GM18508 (cell line): ENCODE measurements around the gene VTI1A.
"Not testable (repeated sequence)": the region's sequence is repeated elsewhere in the genome, so short reads cannot be mapped to it uniquely, and the experiment has no call there.

ENCODE experiments used
- ATAC-seq: cut with Tn5 transposase; IDR thresholded peaks from one replicate; pipeline ENCODE4 v1.9.1; 2021; ENCODE audit warnings: moderate number of reproducible peaks; ENCODE audit not compliant: insufficient read depth, unreplicated experiment

The VTI1A gene

DNA sequence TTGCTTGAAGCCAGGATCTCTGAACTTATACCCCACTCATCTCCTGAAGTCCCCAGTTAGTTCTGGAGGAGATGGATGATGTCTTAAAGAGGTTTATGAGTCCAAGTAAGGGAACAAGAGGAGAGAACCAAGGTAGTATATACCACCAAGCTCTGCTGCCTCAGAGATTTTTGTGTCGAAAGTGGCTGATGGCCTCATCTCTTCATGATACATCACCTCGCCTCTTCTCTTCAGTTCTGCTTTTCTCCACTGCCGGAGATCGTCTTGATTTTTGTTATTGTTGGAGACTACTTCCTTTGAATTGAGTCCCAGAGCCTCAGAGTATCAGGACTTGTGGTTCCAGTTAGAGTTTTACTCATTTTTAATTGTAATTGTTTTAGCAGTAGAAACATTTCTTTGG lies 1.9 kb downstream of the VTI1A start:
- ATAC-seq = no peak

DNA sequence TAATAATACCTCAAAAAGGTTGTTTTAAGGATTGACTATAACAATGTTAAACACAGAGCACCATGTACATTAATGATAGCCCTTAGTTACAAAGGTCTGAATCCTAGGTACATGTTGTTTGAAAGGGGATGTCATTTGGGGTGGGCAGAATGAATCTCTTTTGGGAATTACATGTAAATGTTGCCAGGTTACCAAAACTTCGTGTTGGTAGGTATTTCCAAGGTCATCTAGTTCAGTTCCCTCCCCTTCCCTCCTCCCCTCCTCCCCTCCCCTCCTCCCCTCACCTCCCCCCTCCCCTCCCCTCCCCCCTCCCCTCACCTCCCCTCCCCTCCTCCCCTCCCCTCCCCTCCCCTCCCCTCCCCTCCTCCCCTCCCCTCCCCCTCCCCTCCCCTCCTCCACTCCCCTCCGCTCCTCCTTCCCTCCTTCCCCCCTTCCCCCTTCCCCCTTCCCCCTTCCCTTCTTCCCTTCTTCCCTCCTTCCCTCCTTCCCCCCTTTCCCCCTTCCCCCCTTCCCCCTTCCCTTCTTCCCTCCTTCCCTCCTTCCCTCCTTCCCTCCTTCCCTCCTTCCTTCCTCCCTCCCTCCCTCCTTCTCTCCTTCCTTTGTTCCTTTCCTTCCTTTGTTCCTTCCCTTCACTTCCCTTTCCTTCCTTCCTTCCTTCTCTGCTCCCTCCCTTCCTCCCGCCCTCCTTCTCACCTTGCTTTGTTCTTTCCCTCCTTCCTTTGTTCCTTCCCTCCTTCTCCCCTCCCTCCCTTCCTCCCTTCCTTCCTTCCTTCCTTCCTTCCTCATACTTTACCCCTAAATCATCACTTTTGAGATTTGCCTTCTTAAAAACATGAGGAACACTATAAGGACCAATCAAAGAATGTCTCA lies 8.1 kb downstream of the VTI1A start:
- ATAC-seq = no peak

DNA sequence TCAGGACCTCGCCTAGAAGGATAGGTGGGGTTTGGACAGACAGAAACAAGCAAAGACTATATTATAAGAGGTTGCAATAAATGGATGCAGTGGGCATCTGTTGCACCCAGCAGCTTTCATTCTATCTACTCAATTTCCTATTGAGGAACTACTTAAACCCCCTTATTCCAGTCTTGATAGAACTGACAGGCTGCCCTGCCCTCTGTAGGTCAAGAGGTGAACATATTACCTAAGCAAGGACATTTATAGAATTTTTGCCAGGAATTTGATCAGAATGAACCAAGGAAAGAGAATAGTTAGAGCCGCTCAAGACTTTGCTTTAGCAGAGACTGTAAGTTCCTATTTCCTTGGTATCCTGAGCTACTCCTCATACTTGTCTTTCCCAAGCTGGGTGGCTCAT lies 9.5 kb downstream of the VTI1A start:
- ATAC-seq = no peak

DNA sequence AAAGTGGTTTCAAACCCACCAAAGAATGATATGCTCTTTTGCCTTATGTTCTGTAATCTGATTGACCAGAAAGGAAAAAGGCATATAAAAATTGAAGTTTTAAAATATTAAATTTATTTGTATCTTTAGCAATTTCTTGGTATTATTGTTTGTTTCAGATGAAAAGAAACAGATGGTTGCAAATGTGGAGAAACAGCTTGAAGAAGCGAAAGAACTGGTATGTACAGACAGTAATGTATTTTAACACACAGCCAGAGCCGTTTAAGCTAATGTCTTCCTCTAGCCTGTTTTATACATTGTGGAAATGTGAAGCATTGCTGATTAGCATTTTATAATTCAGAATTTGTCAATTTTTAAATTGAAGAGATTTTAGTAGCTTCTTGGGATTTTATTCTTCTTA lies 13.4 kb downstream of the VTI1A start:
- no peak for ATAC-seq

DNA sequence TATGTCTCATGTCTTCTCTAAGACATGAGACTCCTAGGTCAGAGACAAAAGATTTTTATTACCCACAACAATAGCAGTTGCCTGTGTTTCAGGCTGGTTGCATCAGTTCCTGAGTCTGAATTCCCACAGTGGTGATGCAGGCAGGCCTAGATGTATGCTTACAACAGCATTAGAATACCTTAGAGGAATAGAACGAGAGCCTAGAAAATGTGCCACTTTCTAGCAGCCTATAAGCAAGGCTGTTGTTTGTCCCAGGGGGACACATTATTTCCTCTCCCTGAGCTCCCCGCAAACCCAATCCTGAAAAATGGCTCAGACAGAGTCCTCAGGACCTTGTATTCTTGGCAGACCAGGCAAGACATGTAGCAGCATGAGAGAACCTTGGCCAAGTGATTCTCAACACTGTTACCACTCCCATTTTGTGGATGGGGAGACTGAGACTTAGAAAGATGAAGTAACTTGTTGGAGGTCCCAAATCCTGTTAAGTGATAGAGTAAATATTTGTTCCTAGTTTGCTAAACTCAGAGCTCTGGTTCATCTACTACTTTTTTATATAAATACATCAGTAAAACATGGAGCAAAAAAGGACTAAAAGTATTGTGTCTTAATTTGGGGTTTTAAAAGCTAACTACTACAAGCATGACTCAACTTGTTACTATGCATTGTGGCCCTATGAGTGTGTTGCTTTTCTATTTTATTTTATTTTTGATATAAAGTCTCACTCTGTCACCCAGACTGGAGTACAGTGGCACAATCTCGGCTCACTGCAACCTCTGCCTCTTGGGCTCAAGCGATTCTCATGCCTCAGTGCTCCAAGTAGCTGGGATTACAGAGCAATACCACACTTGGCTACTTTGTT lies 14.2 kb downstream of the VTI1A start:
- no peak for ATAC-seq

DNA sequence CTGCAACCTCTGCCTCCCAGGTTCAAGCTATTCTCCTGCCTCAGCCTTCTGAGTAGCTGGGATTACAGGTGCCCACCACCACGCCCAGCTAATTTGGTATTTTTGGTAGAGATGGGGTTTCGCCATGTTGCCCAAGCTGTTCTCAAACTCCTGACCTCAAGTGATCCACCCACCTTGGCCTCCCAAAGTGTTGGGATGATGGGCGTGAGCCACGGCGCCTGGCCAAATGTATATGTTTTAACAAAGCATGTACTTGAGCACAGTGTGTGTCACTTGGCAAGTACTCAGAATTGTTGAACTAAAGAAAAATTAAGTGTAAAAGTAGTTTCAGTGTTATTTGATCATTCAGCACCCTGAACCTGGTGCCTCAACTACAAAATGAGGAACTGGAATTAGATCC lies 17.1 kb downstream of the VTI1A start:
- not testable (repeated sequence) for ATAC-seq

DNA sequence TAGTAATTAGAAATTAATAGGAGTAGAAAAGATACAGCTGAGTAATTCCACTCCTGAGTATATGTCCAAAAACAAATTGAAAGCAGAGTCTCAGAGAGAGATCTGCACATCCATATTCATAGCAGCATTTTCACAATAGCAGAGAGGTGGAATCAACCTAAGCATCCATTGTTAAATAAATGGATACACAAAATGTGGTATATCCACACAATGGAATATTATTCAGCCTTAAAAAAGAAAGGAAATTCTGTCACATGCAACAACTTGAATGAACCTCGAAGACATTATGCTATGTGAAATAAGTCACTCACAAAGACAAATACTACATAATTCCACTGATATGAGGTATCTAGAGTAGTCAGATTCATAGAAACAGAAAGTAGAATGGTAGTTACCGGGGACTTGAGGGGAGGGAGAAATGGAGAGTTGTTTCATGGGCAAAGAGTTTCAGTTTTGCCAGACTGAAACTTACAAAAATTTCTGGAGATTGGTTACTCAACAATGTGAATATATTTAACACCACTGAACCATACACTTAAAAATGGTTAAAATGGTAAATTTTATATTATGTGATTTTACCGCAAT lies 18.4 kb downstream of the VTI1A start:
- no peak for ATAC-seq

DNA sequence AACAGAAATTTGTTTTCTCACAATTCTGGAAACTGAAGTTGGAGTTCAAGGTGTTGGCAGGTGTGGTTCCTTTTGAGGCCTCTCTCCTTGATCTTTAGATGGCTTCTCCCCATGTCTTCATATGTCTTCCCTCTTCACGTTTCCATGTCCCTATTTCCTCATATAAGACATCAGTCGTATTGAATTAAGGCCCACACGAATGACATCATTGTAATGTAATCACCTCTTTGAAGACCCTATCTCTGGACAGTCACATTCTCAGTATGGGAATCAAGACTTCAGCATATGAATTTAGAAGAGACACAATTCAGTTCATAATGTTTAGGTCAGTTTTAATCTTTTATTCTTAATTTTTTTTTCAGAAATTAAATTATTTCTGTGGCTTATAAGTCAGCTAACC lies 19.8 kb downstream of the VTI1A start:
- no peak for ATAC-seq

DNA sequence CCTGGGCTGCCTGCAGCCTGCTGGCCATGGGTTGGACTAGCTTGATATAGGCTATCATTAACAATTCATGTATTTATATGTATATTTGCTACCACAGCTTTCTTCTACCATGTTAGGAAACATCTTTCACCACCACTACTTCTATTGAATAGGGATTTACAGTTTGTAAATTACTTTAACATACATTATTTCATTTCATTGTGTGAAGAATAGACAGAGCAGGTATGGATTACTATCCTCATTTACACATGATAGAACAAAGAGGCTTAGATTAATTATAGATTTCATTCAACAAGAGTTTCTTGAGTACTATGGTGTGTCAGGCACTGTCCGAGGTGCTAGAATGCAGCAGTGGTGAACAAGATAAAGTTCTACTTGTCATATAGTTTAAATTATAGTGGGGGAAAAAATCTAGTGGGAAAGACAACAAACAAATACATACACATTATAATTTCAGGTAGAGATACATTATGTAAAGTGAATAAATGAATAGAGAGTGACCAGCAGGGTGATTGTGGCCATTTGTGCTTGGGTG lies 20.6 kb downstream of the VTI1A start:
- ATAC-seq = no peak

DNA sequence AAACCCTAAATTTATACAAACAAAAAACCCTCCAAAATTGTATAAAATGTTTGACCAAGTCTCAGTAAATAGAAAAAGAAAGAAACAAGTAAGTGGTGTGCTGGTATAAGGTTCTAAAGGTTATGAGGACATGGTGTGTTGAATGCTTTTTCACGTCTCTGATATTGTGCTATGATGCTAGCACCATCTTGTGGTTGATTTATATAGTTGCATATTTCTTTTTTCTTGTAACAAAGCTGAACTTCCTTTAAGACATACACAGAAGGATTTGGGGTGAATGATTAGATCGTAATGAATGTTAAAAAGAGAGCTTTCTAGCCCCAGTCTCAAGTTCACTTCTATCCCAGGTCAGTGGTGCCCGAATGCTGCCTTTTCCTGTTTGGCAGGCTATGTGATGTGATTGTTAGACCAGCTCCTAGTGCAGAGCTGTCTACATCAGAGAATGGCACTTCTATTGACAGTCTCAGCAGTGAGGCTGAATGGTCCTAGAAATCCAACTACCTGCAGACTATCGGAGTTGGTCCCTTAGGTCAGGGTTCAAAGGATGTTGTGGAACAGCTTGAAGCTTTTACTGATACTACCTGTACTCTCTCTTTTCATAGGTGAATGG lies 25.0 kb downstream of the VTI1A start:
- ATAC-seq = no peak

DNA sequence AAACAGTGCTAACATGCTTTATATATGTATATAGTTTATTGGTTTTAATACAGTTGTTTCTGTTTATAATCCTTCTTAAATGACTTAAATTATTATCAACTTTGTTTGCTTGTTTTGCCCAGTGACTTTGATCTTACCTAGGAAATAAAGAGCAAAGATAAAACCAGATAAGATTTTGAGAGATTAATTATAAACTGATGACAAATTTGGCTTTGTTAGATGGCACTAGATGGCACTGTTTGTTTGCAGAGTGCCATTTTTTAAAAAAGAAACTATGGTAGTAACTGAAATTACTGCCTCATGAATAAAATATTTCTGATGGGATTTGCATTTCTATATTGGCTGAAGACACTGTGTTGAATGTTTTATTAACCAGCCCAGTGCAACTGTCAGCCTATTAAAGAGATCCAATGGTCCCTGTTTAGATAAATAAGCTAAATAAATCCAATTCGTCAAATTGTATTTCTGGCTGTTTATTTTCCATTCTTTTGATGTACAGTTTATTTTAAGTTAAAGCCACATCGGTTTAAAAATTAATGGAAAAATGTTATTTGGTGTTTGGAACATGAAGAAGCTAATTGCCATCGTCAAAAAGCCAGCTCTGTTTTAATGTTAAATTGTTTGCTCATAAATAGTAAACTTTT lies 28.7 kb downstream of the VTI1A start:
- no peak for ATAC-seq

DNA sequence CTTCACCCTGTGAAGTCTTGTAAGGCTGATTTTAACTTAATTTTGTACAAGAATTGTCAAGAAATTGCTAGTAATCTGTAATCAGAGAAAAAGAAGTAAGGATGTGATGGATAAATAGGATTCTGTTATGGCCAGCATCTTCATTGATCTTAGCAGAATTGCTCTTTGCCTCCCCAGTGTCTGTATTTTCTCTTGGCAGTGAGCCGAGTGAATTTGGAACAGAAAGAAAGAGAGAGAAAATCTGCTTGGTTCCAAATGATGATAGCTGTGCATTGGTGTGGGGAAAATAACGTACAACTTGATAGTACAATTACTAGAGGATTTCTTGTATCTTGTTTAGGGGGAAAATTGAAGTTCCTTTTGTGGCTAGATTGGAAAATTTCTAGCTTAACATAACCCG lies 34.6 kb downstream of the VTI1A start:
- ATAC-seq = no peak

DNA sequence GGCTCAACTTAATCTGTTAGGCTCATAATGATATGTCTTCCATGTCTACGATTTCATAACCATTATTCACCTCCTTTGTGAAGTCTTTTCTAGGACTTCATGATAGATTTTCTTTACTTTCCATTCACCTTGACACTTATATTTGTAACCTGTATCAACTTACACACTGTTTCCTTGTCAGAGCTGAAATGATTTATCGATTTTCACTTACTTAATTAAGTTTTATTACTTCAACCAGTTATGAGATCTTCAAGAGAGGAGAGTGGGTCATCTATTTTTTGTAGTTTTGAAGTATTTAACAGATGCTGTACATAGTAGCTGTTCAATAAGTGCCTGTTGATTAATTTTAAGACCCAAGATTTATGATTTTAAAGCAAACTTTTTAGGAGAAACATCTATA lies 37.4 kb downstream of the VTI1A start:
- ATAC-seq = no peak

DNA sequence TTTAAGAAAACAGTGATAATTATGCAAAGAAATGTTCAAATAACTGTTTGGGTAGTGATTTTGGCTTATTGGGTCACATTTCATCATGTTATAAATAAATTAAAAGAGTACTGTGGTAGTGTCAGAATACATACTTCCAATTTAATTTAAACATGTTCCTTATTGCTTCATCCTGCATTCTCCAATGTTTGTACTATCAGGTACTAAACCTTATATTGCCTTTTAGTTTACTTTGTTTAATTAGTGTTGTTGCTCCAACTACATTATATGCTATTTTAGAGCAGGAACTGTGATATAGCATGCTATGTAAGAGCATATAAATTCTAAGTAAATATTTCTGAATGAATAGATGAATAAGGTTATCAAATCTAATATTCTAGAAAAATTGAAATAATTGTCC lies 40.9 kb downstream of the VTI1A start:
- ATAC-seq = no peak

DNA sequence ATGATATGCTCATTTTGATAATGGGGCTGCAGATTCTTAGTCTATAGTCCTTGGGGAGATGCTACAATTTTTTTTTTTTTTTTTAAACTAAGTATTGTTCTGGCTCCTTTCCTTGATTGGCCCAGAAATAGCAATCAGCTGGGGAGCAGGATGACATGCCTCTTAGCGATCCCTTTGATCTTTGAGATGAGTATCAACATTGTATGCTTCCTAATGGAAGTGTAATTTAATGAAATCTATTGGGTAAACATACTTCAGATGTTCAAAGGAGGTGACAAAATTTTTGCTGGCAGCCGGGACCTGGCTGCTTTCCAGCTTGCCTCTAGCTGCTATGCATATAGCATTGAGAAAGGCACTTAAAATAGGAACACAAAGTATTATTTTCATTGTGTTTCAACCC lies 43.5 kb downstream of the VTI1A start:
- ATAC-seq = no peak

DNA sequence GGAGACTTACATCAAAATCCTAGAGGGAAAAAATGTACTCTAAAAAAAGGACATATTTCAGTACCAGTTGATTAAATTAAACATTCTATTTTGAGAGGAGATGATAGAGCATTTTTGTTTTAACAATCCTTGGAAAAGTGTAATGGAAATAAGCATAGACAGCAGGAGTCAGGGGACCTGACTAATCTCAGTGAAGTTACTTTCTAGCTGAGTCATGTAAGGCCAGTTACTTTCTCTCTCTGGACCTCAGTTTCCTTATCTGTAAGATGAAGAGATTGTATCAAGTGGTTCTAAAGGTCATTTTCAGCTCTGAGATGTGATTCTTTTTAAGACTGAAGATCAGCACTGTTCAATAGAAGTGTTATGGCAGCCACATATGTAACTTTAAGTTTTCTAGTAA lies 44.1 kb downstream of the VTI1A start:
- ATAC-seq = no peak

DNA sequence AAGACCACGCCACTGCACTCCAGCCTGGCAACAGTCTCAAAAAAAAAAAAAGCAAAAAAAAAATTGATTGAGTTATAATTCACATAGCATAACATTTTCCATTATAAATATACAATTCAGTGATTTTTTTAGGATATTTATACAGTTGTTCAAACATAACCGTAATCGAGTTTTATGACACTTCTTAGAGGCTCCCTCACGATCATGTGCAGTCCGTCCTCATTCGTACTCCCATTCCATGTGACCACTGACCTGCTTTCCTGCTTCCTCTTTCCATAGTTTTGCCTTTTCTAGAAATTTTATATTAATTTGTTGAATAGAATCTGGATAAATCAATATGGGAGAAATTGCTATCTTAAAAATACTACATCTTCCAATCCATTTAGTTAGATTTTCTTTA lies 45.7 kb downstream of the VTI1A start:
- no peak for ATAC-seq

DNA sequence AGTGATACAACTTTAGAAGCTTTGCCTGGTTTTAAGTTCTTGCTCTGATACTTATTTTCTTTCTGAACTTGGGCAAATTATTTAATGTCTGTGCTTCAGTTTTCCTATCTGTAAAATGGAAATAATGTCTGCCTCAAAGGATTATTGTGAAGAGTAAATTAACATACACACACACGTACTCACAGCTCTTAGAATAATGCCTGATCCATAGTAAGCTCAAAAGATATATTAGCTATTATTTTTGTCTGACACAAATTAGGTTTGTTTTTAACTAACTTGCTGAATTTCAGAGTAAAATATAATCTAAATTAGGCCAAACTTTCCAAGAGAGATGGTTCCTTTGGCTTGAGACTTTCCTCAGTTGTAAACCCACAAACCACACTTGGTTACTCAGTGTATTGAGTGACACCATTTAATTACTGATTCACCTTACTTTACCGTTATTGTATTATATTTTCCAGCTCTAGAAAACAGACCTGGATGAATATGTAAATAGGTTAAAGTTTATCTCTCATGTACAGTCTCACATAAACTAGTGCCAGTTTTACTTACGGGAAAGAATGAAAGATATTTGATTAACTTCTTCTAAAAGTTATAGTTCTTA lies 50.4 kb downstream of the VTI1A start:
- no peak for ATAC-seq

DNA sequence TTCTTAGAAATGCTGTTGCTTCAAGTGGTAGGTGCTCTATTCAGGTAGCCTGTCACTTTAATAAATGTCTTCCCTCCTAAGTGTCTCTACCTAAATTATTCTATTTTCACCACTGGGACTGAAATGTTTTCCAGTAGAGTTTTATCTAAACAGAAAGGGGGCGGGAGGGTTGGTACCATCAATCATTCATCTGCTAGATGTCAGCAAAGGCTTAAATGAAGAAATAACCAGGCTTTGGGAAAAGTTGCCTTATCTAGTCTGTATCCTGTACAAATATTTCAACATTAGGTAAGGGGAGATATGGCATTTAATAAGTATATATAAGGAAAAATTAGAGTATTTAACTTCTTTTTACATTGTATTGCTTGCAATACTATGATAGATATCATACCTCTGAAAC lies 51.8 kb downstream of the VTI1A start:
- no peak for ATAC-seq

DNA sequence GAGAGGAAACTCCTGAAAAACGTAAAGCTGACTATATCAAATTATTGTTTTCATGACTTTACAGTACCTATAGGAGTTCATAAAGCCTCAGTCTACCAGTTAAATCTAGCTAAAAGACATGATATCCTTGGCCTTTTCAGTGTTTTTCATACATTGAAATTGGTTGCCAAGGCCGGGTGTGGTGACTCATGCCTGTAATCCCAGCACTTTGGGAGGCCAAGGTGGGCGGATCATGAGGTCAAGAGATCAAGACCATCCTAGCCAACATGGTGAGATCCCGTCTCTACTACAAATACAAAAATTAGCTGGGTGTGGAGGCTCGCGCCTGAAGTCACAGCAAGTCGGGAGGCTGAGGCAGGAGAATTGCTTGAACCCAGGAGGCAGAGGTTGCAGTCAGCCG lies 53.0 kb downstream of the VTI1A start:
- not testable (repeated sequence) for ATAC-seq
